BJ (cell line): ENCODE data around the gene SCN3A. TPM values are rescaled to one million over a fixed set of nuclear protein-coding genes. Genes with fewer than 3 reads are reported as not detected.

ENCODE experiments used
- CTCF ChIA-PET: fragments of 350-600 bp; formaldehyde crosslinking; extraction: SDS; loops from one replicate; lab custom pipeline; 2021; ENCODE audit warnings: antibody characterized with exemption, inconsistent platforms; lab: Yijun Ruan, JAX
- POLR2A ChIA-PET: fragments of 300-600 bp; sonication (Branson Sonifier 250); formaldehyde crosslinking; extraction: SDS; loops from one replicate; lab custom pipeline; 2021; ENCODE audit warnings: antibody characterized with exemption; lab: Charles Lee
- DNase-seq: peaks from one replicate; pipeline ENCODE4 v3.0.0-alpha.2; 2011; ENCODE audit warnings: low read depth
- H3K27me3 ChIP-seq: 2 replicates; pipeline ENCODE4 v1.6.0; 2011; ENCODE audit warnings: low read length; ENCODE audit not compliant: control insufficient read depth, insufficient read depth
- H3K36me3 ChIP-seq: 2 replicates; pipeline ENCODE4 v1.5.1; 2011; ENCODE audit warnings: low read length; ENCODE audit not compliant: control insufficient read depth, insufficient read depth
- H3K4me3 ChIP-seq: 2 replicates; pipeline ENCODE4 v1.5.1; 2011; ENCODE audit warnings: low read depth, mild to moderate bottlenecking, control low read depth, low read length
- polyA plus RNA-seq: library from polyadenylated mRNA; depleted of rRNA; stranded (reverse); fragments of >200 nt; gene quantifications from 2 replicates; pipeline ENCODE4 v1.2.3, GENCODE V29; 2011
- TF ChIP-seq, protein P1 (sequence below): IDR thresholded peaks from 2 replicates; pipeline ENCODE4 v1.5.1; 2011; ENCODE audit warnings: low read depth, mild to moderate bottlenecking, control low read depth, inconsistent platforms, low read length, moderate library complexity; ENCODE audit not compliant: insufficient read depth

SCN3A gene
- polyA plus RNA-seq, 1 experiment: 0.78 TPM

DNA sequence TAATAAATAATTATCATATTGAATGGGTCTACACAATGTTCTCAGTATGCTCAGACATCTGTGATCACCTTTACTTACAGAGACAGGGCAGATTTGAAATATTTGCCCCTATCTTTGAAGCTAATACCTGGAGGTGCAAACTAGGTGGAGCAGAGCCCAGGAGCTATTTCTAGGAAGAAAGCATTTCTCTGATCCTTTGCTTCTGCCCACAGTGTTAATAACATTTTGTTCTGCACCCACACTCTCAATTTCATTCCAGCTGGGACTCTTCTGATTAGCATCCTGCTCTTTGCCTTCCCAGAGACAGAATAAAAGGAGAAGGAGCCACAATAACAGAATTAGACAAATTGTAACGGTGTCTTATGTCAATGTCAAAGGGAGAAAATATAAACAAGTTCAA lies 23.7 kb upstream of the SCN3A start:
- Histone ChIP-seq H3K27me3 (no peaks in the 10 kb centered on the region; the same call in 1 of the 2 replicates), H3K36me3 (no peaks in the 10 kb centered on the region), H3K4me3 (no peak overlapping the region)
- POLR2A ChIA-PET: no interaction called here
- DNase-seq: no peak
- TF ChIP-seq, protein P1, sequence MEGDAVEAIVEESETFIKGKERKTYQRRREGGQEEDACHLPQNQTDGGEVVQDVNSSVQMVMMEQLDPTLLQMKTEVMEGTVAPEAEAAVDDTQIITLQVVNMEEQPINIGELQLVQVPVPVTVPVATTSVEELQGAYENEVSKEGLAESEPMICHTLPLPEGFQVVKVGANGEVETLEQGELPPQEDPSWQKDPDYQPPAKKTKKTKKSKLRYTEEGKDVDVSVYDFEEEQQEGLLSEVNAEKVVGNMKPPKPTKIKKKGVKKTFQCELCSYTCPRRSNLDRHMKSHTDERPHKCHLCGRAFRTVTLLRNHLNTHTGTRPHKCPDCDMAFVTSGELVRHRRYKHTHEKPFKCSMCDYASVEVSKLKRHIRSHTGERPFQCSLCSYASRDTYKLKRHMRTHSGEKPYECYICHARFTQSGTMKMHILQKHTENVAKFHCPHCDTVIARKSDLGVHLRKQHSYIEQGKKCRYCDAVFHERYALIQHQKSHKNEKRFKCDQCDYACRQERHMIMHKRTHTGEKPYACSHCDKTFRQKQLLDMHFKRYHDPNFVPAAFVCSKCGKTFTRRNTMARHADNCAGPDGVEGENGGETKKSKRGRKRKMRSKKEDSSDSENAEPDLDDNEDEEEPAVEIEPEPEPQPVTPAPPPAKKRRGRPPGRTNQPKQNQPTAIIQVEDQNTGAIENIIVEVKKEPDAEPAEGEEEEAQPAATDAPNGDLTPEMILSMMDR: no peak
- CTCF ChIA-PET: interaction anchor here (1.0 kb wide), 1 partner anchor 10 kb away, joined by 4 read pairs; no protein-coding TSS in a partner anchor

DNA sequence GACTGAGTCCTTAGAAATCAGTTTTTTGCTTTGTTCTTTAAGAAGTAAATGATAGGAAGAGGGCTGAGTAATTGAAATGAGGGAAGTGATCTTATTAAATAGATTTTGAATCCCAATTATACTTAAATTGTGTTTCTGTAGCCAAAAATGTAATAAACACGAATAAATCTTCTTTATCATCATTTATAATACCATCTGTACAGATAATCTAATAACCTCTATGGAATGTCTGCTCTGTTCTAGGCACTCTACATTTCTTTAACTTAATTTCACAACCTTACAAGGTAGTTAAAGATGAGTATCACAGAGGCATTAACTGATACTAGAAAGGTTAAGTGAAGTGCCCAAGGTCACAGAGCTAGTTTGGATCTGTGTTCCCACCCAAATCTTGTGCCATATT lies 21.1 kb upstream of the SCN3A start:
- DNase-seq: no peak
- H3K27me3 ChIP-seq: no peaks in the 10 kb centered on the region; the same call in 1 of the 2 replicates
- TF ChIP-seq, protein P1: no peak
- H3K36me3 ChIP-seq: no peaks in the 10 kb centered on the region
- POLR2A ChIA-PET: no interaction called here
- H3K4me3 ChIP-seq: no peak overlapping the region
- CTCF ChIA-PET: no interaction called here

DNA sequence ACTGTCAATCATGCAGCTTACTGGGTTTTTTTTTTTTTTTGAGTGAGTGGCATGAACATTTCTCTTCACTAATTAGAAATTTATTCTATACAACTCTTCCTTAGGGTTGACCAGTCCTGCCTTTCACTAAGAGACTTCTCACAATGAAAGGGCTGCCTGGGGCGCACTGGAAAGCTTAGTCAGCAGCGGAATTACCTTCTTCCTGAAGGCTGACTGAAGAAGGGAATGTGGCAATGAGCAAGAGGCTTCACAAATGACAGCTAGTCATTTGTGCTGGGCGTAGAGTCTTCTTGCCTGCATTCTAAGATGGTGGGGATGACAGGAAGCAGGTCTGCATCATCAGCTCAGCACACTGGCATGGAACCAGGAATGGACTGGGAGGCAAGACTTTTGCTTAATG lies 15.6 kb upstream of the SCN3A start:
- CTCF ChIA-PET: interaction anchor here (0.9 kb wide), 1 partner anchor 203 kb away, joined by 3 read pairs; no protein-coding TSS in a partner anchor
- Histone ChIP-seq H3K36me3 (no peaks in the 10 kb centered on the region), H3K27me3 (no peaks in the 10 kb centered on the region; the same call in 1 of the 2 replicates), H3K4me3 (no peak overlapping the region)
- POLR2A ChIA-PET: no interaction called here
- no peak for DNase-seq
- TF ChIP-seq, protein P1: no peak

- TF ChIP-seq, protein P1: no peak
- DNase-seq: no peak
- ChIA-PET CTCF (no interaction called here), POLR2A (no interaction called here)
- Histone ChIP-seq H3K27me3 (no peaks in the 10 kb centered on the region), H3K36me3 (no peaks in the 10 kb centered on the region), H3K4me3 (no peak overlapping the region)
Measured at GRCh38 chr2:165214093-165214492, 10.2 kb upstream of the SCN3A start.

DNA sequence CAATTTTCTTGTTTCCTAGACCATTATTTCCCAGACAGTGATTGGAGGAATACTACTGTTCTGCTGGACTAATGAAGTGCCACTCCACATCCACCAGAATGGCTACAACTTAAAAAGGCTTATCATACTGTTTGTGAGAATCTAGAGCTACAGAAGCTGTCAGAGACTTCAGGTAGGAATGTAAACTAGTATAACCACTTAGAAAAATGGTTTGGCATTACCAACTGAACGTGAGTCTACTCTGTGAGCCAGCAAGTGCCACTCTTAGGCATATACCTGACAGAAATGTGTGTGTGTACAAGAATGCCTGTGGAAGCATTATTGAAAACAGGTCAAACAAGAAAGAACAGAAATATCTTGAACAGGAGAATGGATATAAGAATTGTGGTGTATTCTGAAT lies 4.2 kb upstream of the SCN3A start:
- Histone ChIP-seq H3K36me3 (no peaks in the 10 kb centered on the region), H3K4me3 (no peak overlapping the region), H3K27me3 (no peaks in the 10 kb centered on the region)
- POLR2A ChIA-PET: no interaction called here
- TF ChIP-seq, protein P1: no peak
- CTCF ChIA-PET: interaction anchor here (0.6 to 2.4 kb wide), 2 partner anchors 194 to 318 kb away, joined by 3 to 8 read pairs; no protein-coding TSS in a partner anchor
- DNase-seq: no peak
